GM18858 (cell line): ENCODE measurements around the gene ETV6.

Experiments used
- ATAC-seq: cut with Tn5 transposase; IDR thresholded peaks from one replicate; pipeline ENCODE4 v1.9.1; 2021; ENCODE audit not compliant: unreplicated experiment

Gene ETV6

GRCh38 chr12:11642785-11643184 lies 6.7 kb upstream of the ETV6 start:
- ATAC-seq: no peak

DNA sequence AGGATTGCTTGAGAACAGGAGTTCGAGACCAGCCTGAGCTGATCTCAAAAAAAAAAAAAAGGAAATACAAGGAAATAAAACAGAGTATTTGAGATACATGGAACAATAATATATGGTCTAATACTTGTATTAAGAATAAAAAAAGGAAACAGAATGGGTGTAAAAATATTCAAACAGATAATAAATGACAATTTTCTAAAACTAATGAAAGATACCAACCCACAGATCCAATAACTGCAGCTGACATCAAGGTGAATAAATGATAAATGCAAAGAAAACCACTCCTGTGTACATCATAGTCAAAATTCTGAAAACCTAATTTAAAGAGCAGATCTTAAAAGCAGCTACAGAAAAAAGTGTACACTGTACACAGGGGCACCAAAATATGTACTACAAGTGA lies 4.1 kb upstream of the ETV6 start:
- no peak for ATAC-seq

GRCh38 chr12:11648514-11649412 lies 711 bp upstream of the ETV6 start:
- peak; percentile 10 for ATAC-seq

DNA sequence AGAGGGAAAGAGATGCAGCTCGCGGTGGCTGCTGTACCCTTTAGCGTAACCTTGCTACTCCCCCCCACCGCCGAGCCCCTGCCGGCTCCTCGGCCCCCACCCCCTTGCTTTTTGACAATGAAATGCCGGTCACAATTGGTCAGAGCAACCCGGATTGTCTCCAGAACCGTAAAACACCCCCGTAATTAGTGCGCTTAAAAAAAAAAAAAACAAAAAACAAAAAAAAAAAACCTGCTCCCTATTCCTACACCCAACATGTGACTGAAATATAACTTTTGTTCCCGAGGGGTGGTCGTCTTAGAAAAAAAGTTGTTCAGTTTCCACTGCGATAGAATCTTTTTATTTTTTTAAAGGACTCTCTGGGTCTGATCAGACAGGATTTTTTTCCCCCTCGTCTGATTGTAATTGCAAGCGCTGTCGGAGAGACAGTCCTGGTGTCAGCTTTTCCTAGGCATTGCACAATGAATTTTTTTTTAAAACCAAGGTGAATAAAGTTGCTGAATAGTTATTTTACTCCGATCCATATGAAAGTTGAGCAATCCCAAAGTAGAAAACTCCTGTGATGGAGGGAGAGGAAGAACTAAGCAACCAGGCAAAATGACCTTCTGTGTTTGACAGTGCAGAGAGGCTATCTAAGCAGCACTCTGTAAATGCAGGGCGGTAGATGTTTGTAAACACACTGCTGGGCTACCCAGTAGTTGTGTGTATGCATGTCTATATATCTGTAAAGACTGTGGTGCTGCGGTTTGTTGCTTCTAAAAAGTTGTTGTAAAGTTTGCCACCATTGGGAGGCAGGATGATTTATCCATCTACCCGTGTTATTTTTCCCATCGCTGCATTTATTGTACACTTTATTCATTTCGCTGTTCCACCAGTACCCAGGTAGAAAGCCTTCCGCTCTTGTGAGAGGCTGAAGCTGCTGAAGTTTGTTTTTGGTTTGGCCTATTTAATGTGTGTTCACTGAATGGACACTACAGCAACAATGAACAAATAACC lies 1.1 kb downstream of the ETV6 start:
- no peak for ATAC-seq

- no peak for ATAC-seq
These were observed 1.9 kb downstream of the ETV6 start for GRCh38 chr12:11651381-11651780.

DNA sequence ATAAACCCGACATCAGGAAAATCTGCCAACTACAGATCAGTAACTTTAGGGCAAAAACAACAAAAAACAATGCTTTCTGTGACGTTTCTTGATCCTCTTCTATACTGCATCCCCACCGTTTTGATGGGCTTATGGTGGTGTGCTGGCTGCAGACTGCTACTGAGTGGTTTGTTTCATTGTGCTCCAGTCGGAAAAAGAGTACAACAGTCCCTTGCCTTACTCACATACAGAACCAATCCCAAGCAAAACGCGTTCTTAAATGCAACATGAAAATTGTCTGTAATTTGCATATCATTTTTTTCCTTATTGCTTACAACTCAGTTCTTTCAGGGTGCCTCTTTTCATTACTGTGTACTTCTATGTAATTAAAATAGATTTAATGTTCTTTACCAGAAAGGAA lies 2.3 kb downstream of the ETV6 start:
- ATAC-seq: no peak

GRCh38 chr12:11652351-11653040 lies 3.0 kb downstream of the ETV6 start:
- no peak for ATAC-seq

GRCh38 chr12:11653215-11653753 lies 3.8 kb downstream of the ETV6 start:
- ATAC-seq: no peak

DNA sequence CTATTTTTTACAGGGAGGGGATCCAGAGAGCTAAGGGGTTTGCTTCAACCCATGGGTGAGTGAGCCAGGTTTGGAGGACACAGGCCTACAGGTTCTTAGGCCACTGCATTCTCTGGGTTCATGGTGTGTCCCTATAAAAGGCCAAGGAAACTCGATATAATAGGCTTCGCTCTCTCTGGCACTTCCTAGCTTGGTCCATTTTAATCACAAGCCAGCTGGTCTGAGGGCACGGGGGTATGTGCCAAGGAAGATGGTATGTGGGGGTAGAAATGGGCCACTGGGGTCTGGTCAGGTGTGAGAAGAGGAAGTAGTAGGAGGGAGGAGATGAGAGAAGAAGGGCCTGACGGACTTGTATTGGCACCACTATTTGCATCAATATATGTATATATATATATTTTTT lies 4.9 kb downstream of the ETV6 start:
- no peak for ATAC-seq

GRCh38 chr12:11654802-11655201 lies 5.3 kb downstream of the ETV6 start:
- ATAC-seq: no peak

GRCh38 chr12:11655842-11656241 lies 6.4 kb downstream of the ETV6 start:
- no peak for ATAC-seq

- ATAC-seq: no peak
These were observed 7.1 kb downstream of the ETV6 start for GRCh38 chr12:11656550-11656949.

GRCh38 chr12:11657511-11657910 lies 8.0 kb downstream of the ETV6 start:
- ATAC-seq: no peak

DNA sequence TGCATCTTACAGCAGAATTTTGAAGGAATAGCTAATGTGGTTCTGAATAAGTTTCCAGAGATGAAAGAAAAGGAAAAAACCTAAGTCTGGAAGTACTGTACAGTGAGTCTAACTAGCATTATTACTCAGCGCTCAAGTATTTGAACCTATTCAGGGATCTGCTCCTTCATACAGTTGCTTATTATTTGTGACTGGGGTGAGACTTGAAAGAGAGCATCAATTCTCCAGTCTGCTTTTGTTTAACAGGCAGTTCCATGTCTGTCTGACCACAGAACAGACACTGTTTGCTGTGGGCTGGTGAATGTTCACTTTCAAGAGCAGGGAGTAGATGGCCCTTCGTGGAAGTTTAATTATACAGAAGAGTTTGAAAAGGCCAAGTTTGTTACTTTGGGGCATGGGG lies 9.3 kb downstream of the ETV6 start:
- no peak for ATAC-seq

DNA sequence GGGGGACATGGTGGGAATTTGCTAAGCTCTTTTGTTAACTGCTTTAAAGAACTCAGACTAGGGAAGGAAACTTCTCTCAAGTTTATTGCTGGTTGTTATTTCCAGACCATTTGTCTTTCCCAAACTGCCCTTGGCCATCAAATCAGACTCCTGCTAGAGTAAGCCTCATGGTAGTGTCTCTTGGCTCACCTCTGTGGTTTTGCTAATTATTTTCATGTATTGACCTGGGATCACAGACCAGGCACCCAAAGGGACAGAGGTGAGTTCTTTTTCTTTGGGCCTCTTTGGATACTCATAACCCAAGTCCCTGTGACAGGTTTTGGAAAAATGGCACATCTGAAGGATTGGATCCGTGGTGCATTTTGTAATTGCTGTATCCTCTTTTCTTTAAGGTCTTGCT lies 11.2 kb downstream of the ETV6 start:
- no peak for ATAC-seq

DNA sequence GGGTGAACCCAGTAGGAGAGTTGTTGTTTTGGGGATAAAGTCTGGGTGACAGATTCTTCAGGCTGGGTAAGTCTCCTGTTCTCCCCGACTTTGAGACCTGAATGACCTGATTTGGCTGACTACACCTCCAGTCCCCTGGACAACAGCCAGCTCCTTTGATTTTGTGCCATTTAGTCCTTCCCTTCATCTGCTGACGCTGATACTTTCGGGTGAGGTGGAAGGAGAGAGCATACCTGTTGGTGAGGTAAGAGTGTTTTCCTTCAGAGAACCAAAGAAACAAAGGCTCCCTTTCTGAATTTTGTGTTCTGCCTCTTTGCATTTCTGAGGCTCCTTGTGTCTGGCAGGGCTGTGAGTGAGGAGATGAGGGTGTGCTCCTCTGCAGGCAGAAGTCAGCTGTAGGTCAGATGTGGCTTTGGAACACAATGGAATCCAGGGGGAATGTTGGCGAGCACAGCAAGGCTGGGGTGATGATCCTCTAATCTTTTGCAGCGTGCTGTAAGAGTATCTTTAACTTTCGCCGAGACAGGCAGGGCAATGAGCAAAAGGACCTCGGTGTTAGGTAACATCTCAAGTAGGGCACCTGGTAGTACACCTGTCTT lies 12.1 kb downstream of the ETV6 start:
- no peak for ATAC-seq

DNA sequence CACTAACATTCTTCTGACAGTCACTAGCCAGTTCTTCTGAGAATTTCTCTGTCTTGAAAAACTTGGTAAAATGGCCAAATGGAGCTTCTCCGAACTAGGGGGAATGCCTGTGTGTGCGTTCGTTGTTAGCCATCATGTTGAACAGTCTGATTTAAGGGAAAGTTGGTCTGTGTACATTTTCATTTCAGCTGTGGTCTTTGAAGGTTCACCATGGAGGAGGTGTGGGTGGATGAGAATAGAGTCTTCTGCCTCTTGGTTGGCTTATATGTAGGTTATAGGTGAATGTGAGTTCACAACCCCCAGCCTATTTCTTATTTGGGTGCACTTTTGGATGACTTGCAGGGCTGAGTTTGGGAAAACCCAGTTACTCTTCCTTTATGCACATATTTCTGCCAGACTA lies 12.9 kb downstream of the ETV6 start:
- no peak for ATAC-seq

- ATAC-seq: no peak
These were observed 13.7 kb downstream of the ETV6 start for GRCh38 chr12:11663130-11663529.

DNA sequence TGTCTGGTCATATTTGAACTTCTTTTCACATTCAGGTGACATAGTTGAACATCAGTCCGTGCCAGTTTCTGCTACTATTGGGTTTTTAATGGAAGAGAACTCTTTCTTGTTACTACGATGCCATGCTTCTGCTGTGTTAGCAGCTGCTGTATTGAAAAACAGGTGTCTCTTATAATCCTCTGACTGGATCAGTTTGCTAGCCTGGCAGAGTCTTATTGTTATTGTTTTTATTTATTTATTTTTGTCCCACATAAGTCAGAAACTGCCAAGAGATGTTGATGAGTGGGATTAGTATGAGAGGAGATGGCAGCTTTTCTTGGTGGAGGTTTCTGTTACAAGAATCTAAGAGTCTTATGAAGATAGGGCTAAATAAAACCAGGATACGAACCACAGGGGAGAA lies 14.6 kb downstream of the ETV6 start:
- no peak for ATAC-seq
